Activated naive CD4-positive, alpha-beta T cell treated with anti-CD3 and anti-CD28 coated beads, Interleukin-2, amount 10 ng/mL, durations not matched to agents 5 hours and 36 hours (primary cell): ENCODE measurements around the gene LETM1. TPM values are rescaled to one million over a fixed set of nuclear protein-coding genes. Genes with fewer than 3 reads are reported as not detected.

Source experiments
- total RNA-seq, 2 experiments: library from RNA; stranded (reverse); gene quantifications; one replicate each; pipeline ENCODE4 v1.2.3, GENCODE V29; 2021

The LETM1 gene
- 10 to 100 TPM; 46.1 to 47.7 TPM for total RNA-seq

DNA sequence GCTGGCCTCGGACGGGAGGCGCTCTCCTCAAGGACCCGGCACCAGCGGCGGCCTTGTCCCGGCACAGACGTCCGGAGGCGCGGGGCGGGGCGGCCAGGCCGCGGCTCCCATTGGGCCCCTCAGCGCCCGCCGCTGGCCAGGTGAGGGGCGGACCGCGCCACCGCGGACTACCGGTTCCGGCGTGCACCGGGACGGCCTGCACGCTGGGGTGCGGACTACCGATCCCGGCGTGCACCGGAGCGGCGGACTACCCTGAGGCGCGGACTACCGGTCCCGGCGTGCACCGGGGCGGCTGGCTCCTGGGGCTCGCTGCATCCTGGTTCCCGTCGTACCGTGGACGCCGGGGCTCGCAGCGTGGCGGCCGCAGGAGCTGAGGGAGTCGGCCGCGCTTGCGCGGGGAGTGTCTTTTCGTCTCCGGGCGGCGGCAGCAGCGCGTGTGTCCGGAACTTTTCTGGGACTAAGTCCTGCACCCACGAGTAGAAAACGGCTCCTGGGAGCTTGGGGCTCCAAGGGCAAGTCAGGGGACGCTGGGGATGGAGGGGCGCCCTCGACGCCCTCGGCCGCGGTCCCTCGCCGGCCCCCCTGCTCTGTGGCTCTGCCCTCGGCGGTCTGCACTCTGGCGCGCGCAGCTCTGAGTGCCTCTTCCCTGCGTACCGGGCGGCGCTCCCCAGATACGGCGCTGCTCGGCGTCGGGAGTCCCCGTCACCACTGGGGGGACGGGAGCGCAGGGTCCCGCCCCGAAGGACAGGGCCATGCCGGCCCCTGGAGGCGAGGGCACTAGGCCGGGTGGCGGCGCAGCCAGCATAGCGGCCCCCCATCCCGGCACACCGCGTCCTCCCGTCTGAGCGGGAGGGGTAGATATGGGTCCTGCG is at the start of gene LETM1:
LETM1 (minus strand) TSS at position 86 of the 872 bp plus-strand sequence. CDS start 206 bp downstream, outside the sequence.

GRCh38 chr4:1870578-1871443 is 14.9 kb upstream of the LETM1 start, which contains the start of gene NSD2:
Gene NSD2 (plus strand): TSS chr4:1871393. CDS start chr4:1900655, 29,262 bp downstream.

GRCh38 chr4:1792832-1793495 is 63.0 kb downstream of the LETM1 start, which contains the start of gene FGFR3:
Gene FGFR3 (plus strand): TSS chr4:1793293. CDS start chr4:1793935, 642 bp downstream.

Other genes starting within 250 kb of the LETM1 start
- gene FAM53A, start 171.8 kb downstream of the LETM1 start, total RNA-seq = 1 to 10 TPM in 1 of 2 experiments, under 1 TPM in 1; 0.93 to 1.8 TPM
- 10 to 100 TPM; 82.5 to 87.7 TPM for gene SLBP, start 143.8 kb downstream of the LETM1 start, total RNA-seq
- gene TMEM129, start 134.8 kb downstream of the LETM1 start, total RNA-seq = 10 to 100 TPM; 24.0 to 28.2 TPM
- gene TACC3, start 134.6 kb downstream of the LETM1 start, total RNA-seq = 100 to 1,000 TPM; 203 to 217 TPM
- gene FGFR3, start 62.9 kb downstream of the LETM1 start, total RNA-seq = 1 to 10 TPM; 1.4 to 1.9 TPM
- 100 to 1,000 TPM; 189 to 201 TPM for gene NSD2, start 15.2 kb upstream of the LETM1 start, total RNA-seq
- gene NELFA, start 152.8 kb upstream of the LETM1 start, total RNA-seq = 10 to 100 TPM; 30.1 to 32.4 TPM
- under 1 TPM; 0.14 to 0.18 TPM for gene NAT8L, start 203.2 kb upstream of the LETM1 start, total RNA-seq